HG03558 (cell line): Measurements from ENCODE around the gene WDR49.
"Not testable (repeated sequence)": the region's sequence is repeated elsewhere in the genome, so short reads cannot be mapped to it uniquely, and the experiment has no call there.

Experiments
- ATAC-seq: cut with Tn5 transposase; IDR thresholded peaks from one replicate; pipeline ENCODE4 v1.9.1; 2021; ENCODE audit warnings: moderate number of reproducible peaks; ENCODE audit not compliant: unreplicated experiment; ENCODE audit errors: extremely low read depth

WDR49 gene

DNA sequence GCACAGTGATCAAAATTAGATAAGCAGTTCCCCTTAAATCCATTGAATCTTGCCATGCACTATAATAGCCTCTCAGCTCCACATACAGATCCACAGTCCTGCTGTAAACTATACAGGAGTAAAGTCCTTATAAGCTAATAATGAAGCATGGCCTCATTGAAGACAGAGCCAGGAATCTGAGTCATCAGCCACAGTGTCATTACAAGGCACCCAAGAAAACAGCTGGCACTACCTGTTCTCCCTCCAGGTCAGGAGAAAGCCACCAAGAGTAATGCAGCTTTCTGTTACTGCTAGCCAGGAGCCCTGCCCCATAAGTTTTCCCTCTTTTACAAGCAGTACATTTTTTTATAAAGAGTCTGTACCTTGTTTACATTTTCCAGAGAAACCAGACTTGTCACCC is 27.3 kb downstream of the WDR49 start:
- ATAC-seq, result no peak

DNA sequence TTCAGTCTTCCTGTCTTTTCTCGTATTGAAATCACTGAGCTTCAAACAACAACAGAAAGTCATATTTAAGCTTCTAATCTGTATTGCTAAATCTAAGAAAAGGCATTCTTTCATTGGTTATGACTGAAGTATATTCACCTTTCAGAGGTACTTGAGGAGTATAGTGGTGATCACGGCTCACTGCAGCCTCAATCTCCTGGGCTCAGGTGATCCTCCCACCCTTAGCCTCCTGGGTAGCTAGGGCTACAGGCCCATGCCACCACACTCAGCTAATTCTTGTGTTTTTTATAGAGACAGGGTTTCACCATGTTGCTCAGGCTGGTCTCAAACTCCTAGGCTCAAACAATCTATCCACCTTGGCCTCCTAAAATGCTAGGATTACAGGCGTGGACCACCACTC is 38.7 kb downstream of the WDR49 start:
- ATAC-seq, result no peak

- ATAC-seq, result not testable (repeated sequence)
These were observed 39.5 kb downstream of the WDR49 start for GRCh38 chr3:167614196-167614595.

DNA sequence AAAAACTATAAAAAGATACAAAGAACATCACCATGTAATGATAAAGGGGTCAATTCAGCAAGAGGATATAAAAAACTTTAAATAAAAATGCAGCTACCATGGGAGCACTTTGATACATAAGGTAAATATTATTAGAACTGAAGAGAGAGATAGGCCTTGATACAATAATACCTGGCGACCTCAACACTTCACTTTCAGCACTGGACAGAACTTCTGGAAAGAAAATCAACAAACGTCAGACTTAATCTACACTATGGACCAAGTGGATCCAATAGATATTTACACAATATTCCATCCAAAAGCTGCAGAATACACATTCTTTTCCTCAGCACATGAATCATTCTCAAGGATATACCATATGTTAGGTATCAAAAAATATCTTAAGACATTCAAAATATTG is 42.0 kb downstream of the WDR49 start:
- ATAC-seq, result no peak

- ATAC-seq, result no peak
These were observed 44.6 kb downstream of the WDR49 start for GRCh38 chr3:167609156-167609555.

- ATAC-seq, result no peak
These were observed 46.9 kb downstream of the WDR49 start for GRCh38 chr3:167606836-167607235.

DNA sequence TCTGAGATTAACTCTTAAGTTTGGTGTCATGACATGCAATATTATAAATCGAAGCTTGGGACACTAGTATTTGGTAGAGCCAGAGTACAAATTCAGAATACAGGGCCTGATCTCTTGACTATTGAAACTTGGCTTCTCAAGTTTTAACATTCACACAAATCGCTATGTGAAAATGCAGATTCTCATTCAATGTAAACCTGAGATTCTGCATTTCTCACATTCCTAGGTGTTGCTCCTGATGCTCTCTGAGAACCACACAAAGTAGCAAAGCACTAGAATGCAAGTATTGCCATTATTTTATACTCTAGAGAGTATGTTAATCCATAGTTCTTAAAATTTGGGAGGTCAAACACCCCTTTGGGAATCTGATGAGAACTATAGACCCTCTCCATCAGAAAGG is 47.9 kb downstream of the WDR49 start:
- no peak for ATAC-seq

GRCh38 chr3:167602041-167602440 is 51.7 kb downstream of the WDR49 start:
- ATAC-seq, result no peak

DNA sequence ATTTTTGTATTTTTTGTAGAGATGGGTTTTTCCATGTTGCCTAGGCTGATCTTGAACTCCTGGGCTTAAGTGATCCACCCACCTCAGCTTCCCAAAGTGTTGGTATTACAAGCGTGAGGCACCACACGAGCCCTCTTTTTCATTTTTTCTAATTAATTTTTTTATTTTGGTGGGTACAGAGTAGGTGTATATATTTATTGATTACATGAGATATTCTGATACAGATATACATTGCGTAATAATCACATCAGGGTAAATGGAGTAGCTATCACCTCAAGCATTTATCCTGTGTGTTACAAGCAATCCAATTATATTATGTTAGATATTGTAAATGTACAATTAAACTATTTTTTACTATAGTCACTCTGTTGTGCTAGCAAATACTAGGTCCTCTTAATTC is 66.1 kb downstream of the WDR49 start:
- ATAC-seq, result no peak

DNA sequence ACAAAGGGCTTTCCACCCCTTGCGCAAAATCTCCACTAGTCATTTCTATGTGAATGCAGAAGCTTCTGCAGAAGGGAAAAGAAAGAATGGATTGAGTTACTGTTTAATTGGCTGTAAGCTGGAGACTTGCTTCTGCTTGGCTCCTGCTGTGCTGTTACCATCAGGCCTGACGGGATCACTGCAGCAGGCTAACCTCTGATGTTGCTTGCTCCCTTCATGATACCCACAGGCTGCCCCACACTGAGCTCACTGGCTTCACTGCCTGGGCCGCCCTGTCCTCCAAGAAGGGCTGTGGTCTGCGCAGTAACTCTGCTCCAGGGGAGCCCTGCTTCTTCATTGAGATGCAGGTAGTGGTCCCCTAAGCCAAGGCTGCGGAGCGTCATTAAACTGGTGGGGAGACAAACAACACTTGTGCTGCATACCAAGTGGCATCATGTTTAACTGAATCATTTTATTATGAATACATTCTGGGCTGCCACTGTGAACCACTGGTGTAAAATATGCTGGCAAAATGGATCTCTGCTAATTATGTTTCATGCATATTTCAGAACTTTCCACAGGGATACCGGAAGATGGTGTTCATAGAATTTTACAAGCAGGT is 78.6 kb downstream of the WDR49 start:
- no peak for ATAC-seq

DNA sequence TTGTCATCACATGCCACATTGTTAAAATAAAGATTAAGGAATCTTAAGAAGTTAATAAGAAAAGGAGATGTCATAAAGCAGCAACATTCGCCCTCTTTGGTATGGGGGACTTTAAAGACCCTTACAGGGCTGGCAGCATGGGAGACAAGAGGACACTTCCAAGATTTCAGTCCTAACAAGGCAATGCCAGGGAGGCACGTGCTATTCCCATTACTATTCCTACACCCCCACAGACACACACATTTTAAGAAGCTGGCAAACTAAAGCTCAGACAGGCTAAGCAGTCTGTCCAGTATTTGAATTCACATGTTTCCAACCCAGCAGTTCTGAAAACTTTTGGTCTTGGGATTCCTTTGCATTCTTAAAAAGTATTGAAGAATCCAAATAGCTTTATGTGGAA is 80.8 kb downstream of the WDR49 start:
- ATAC-seq, result no peak

DNA sequence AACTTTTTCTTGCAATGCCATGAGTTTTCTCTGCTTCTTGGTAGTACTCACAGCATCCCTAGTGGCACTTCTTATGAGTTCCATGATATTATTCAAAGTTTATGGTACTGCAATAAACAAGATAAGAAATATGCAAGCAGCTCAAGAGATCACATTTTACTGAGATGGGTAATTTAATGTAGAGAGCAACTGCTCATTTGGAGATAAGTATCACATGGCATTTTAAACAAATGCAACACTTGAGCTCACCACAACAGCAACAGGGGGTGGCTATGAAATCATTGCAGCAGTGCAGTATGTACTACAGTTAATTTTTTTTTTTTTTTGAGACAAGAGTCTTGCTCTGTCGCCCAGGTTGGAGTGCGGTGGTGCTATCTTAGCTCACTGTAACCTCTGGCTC is 85.1 kb downstream of the WDR49 start:
- no peak for ATAC-seq

- ATAC-seq, result no peak
These were observed 88.3 kb downstream of the WDR49 start for GRCh38 chr3:167565489-167565888.

DNA sequence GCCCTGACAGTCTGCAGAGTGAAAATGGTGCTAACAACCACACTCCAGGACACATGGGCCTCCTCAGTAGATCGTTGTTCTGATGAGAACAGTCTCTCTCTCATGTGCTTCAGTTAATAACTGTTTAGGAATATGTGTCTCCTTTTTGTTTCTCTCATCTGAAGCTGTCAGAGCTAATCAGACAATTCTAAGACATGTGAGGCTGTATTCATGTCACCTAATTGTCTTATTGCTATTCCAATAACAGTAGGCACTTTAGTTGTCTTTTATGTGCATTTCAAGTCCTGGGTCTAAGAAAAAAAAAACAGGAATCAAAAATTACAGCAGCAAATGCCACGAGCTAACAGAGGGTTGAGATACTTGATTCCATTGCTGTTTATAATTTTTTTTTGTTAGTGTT is 89.1 kb downstream of the WDR49 start:
- no peak for ATAC-seq

DNA sequence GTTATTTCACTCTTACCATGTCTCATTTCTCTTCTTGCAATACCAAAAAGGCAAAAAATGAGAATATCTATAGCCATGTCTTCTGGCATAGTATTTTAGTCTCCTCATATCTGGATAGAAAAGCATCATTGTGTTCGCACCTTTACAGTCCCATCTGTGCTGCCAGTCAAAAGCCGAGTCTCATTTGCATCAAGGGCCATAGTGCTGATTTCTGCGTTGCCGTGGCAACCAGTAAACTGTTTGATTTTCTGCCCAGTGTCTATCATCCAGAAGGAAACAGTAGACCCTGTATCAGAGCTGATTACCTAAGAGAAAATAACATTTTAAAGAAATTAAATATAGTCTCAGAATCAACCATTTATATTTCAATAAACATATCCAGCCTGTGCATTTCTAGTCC is 93.8 kb downstream of the WDR49 start:
- ATAC-seq, result no peak

GRCh38 chr3:167554898-167555297 is 98.8 kb downstream of the WDR49 start:
- ATAC-seq, result no peak

DNA sequence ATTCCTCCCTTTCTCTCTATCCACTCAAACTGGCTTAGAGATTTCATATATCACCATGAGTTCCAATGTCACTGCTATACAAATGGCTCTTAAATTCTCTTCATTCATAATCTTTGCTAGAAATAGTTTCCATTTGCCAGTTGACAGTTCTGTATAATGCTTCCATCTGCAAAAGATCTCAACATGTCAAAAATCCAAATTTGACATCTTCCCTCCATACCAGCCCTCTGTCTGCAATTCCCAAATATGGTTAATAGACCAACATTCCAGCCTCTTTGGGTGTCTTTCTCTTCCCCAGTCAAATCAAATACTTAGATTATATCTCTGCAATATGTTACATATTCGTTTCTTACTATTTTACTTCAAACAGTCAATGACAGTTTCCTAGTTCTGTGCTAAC is 115.7 kb downstream of the WDR49 start:
- ATAC-seq, result no peak

DNA sequence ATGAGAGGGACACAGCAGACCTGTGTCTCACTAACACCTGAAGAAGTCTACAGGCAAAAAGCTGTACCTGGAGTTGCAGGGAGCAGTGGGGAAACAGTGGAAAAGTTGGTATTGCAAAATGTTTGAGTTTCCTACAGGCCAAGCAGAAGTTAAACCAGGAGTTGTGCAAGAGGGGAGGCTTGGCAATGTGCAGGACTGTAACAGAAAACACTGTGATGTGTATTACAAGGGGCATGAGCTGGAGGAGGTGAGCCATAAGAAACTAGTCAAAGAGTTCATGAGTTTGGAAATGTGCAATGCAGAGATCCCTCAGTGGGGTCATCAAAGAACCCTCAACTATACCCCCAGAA is 132.8 kb downstream of the WDR49 start:
- ATAC-seq, result no peak

DNA sequence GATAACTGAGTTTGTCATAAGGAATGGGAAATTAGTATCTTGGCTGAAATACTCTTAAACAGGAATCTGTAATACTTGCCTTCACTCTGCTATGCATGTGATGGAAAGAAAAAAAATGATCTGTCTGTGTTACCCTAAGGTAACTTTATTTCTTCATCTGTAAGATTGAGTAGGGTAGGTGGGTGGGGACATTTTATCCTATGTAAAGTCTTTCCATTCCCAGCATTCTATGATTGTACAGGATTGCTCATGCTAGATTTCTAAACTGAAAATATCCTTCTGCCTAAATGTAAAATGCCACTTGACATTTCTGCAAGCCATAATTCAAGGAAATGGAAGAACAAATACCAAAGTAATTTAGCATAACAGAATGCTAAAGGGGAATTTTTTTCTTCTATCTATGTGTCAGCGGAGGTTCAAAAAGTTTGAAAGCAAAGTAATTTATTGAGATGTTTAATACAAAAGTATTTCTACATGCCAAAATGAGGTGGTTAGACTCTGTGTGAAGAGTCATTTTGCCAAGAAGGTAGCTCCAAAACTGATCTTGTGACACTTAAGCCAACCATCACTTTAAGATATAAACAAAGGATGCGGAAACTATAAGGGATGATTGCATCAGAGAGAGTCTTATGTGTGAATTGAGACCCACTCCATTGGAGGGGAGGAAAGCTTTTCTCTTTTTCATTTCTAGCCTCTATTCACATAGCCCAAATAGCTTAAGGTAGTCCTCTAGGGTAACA is 133.3 kb downstream of the WDR49 start:
- no peak for ATAC-seq

GRCh38 chr3:167507954-167508353 is 145.8 kb downstream of the WDR49 start:
- ATAC-seq, result no peak

DNA sequence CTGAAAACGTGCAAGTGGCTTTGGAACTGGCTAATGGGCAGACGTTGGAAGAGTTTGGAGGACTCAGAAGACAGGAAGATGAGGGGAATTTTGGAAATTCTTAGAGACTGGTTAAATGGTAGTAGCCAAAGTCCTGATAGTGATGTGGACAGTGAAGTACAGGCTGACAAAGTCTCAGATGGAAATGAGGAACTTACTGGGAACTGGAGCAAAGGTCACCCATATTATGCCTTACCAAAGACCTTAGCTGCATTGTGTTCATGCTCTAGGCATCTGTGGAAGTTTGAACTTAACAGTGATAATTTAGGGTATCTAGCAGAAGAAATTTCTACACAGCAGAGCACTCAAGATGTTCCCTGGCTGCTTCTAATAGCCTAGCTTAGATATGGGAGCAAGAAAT is 151.3 kb downstream of the WDR49 start:
- ATAC-seq, result no peak

DNA sequence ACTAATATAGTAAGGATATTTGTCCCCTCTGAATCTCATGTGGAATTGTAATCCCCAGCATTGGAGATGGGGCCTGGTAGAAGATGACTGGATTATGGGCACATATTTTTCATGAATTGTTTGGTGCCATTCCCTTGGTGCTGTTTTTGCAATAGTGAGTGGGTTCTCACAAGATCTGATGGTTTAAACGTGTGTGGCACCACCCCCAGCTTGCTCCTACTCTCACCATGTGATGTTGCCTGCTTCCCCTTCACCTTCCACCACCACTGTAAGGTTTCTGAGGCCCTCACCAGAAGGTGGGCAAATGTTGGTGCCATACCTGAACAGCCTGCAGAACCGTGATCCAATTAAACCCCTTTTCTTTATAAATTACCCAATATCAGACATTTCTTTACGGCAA is 151.8 kb downstream of the WDR49 start:
- no peak for ATAC-seq
